Mucosa of descending colon (tissue), 3 donors: ENCODE measurements around the gene AMZ1. TPM values are rescaled to one million over a fixed set of nuclear protein-coding genes. Genes with fewer than 3 reads are reported as not detected.
"Not testable (repeated sequence)": the region's sequence is repeated elsewhere in the genome, so short reads cannot be mapped to it uniquely, and the experiment has no call there.

ENCODE experiments used
- ATAC-seq: fragments of 200-7000 bp; cut with Tn5 transposase; one replicate; pipeline ENCODE4 v1.9.1; 2020; ENCODE audit warnings: mild to moderate bottlenecking, moderate library complexity
- DNase-seq, 3 donors: peaks; one replicate each; pipeline ENCODE4 v3.0.0-alpha.2; 2020
- H3K36me3 ChIP-seq: fragments of 200-600 bp; one replicate; pipeline ENCODE4 v1.8.0; 2021; ENCODE audit warnings: low read depth, mild to moderate bottlenecking
- H3K4me1 ChIP-seq: fragments of 200-600 bp; one replicate; pipeline ENCODE4 v1.8.0; 2021; ENCODE audit warnings: low read depth, mild to moderate bottlenecking
- H3K4me3 ChIP-seq: fragments of 200-600 bp; one replicate; pipeline ENCODE4 v1.8.0; 2021; ENCODE audit warnings: mild to moderate bottlenecking
- H3K9me3 ChIP-seq: fragments of 200-600 bp; one replicate; pipeline ENCODE4 v1.8.0; 2021; ENCODE audit warnings: mild to moderate bottlenecking
- intact Hi-C, 2 donors: fragments of 100-400 bp; cut with DNase I in 1 of 2; cut with micrococcal nuclease in 1 of 2; formaldehyde crosslinking; loops; one replicate each; pipeline versions ENCODE4 v1.11.0 to v1.11.1; 2022; cut with DNase I, micrococcal nuclease
- total RNA-seq, 3 donors: library from RNA; stranded (reverse); fragmentation: NEBNext Ultra II Directional in 2 of 3; extraction: Animal tissue kit (Norgen Biotek cat#: 25700) in 2 of 3; gene quantifications; one replicate each; pipeline versions ENCODE4 v1.2.1 to v1.2.4, GENCODE V29; 2021 to 2023
- TF ChIP-seq, protein P1 (sequence below): fragments of 200-600 bp; IDR thresholded peaks from one replicate; pipeline ENCODE4 v1.8.0; 2022; ENCODE audit warnings: antibody characterized with exemption, mild to moderate bottlenecking
- donor health status: DM: no; HTN: no; CAD: no; lungs with moderate emphysema.
- donor health status: DM: no; HTN: no; CAD: no.
- donor health status: DM: no; HTN: yes; CAD: no.

Gene AMZ1
- total RNA-seq, 3 donors from 2014 or later = 0.61 to 1.3 TPM; not detected in 1

DNA sequence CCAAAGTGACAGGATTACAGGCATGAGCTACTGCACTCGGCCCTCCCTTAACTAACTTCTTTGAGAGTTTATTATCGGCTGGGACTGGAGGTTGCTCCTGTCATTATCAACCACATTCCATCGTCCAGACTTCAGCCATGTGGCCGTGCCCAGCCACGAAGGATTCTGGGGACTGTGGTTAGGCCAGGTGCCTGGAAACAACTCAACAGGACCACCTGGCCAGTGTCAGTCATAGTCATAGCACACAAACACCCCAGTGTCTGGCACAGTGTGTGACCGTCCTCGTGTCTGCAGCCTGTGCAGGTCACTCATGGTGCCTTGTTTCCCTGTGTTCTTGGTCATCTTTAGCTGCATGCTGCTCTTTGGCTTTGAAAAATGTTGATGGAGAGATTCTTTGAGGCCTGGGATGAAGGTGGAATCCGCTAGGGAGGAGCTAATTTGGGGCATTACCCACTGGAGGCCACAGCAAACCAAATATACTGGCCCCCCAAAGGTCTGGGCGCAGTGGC lies 12.7 kb upstream of the AMZ1 start:
- H3K4me3 ChIP-seq = no peak overlapping the region
- TF ChIP-seq, protein P1, sequence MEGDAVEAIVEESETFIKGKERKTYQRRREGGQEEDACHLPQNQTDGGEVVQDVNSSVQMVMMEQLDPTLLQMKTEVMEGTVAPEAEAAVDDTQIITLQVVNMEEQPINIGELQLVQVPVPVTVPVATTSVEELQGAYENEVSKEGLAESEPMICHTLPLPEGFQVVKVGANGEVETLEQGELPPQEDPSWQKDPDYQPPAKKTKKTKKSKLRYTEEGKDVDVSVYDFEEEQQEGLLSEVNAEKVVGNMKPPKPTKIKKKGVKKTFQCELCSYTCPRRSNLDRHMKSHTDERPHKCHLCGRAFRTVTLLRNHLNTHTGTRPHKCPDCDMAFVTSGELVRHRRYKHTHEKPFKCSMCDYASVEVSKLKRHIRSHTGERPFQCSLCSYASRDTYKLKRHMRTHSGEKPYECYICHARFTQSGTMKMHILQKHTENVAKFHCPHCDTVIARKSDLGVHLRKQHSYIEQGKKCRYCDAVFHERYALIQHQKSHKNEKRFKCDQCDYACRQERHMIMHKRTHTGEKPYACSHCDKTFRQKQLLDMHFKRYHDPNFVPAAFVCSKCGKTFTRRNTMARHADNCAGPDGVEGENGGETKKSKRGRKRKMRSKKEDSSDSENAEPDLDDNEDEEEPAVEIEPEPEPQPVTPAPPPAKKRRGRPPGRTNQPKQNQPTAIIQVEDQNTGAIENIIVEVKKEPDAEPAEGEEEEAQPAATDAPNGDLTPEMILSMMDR = no peak
- DNase-seq (no peak), ATAC-seq (no peak)
- H3K36me3 ChIP-seq = no peaks in the 10 kb centered on the region
- H3K9me3 ChIP-seq = no peaks in the 10 kb centered on the region
- no peaks in the 10 kb centered on the region for H3K4me1 ChIP-seq
- intact Hi-C loops = no loop called here

DNA sequence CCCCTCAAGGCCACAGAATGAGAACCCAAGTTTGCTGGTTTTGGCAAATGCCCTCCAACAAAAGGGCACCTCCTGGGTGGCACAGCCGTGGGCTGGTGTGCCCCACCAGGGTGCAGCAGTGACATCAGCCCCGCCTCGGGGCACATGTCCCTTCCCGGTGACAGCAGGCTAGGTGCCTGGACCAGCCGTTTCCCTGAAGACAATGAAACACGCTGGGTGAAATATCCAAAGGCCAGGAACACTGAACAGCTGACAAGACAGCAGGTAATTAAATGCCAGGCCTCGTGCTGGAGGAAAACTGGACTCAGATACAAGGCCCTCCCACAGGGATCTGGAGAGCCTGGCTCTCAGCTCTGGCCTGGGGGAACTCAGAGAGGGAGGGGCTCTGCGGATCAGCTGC lies 11.4 kb upstream of the AMZ1 start:
- DNase-seq = not testable (repeated sequence)

DNA sequence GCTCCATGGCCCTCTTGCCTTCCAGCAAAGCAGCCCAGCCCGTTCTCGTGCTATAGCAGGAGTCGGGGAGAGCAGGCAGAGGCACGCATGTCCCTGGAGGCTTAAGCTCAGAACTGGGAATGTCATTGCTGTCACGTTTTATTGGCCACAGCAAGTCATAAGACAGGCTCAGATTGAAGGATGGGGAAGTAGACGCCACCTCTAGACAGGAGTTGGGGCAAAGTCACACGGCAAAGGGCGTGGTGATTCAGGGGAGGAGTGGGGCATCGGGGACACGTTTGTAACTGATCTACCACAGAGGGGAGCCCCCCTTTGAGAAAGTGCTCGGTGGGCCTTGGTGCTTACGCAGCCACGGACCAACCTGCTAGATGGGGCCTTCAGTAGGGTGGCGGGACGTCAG lies 9.5 kb upstream of the AMZ1 start:
- H3K9me3 ChIP-seq, H3K36me3 ChIP-seq, H3K4me3 ChIP-seq, H3K4me1 ChIP-seq, intact Hi-C loops: not testable (repeated sequence)
- ATAC-seq (peak; percentile 57), DNase-seq (peak in 1 of 3 donors; percentile 54)

More for the DNA sequence above, 11.4 kb upstream of the AMZ1 start:
- H3K36me3 ChIP-seq, H3K4me3 ChIP-seq, H3K4me1 ChIP-seq, ATAC-seq, intact Hi-C loops, H3K9me3 ChIP-seq: not testable (repeated sequence)

DNA sequence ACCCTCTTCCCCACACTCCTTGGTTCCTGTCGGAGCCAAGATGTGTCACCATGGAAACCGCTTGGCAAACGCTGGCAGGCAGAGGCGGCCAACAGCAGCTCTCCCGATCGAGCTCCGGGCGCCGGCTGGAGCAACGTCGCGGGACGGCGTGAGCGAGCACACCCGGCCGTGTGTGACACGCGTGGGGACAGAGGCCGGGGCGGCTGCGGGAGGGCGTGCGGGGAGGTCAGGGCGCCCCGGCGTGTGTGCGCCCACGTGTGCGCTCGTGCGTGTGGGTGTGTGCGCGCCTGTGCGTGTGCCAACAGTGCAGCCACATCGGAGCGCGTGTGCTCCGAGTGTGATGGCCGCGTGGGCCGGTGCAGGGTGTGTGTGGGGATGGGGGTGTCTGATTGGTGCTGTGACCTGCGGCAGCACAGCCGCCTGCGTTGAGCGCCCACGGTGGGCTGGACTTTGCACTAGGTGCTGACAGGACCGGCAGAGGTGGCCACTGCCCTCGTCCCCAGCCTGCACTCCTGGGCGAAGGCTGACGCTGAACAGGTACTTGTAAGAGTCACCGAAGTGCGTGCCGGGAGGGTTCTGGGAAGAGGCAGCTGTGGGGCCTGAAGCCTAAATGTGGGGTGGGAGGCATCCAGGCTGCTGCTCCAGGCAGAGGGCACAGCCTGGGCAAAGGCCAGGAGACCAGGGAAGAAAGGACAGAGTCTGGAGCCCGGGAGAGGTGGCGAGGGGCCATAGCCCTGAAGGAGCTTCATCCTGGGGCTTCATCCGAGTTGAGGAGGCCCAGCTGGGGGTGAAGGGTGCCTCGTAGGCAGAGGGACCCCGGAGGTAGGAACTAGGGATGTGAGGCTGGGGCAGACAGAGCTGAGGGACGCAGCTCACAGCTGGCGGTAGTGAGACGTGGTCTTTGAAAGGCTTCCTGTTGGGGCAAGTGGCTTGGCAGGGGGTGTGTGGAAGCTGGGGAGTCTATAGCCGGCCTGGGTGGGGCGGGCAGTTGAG lies 8.6 kb upstream of the AMZ1 start:
- not testable (repeated sequence) for H3K9me3 ChIP-seq, H3K4me3 ChIP-seq, H3K36me3 ChIP-seq, H3K4me1 ChIP-seq, DNase-seq
- intact Hi-C loops = loop anchor here (10.0 kb wide), 2 partner anchors 205 to 235 kb away; partner anchors contain the start of gene GRIFIN (in 1 of the 2)
- peak; percentile 52 for ATAC-seq

DNA sequence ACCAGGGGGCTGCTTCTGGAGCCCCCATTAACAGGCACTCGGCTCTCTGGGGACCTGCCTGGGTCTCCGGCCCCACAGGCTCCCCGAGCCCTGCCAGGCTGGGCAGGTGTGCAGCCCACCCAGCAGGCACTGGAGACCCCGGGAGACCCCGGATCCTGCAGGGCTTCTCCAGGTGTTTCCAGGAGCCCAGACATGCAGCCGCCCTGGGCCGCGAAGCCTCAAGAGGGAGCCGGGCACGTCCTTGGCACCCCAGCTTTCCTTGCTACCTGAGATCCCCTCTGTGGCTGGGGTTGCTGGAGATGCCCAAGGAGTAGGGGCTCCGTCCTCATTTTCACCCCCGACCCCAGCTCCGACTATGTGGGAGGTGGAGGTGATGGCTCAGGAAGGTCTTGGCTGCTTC lies 7.7 kb upstream of the AMZ1 start:
- ATAC-seq (no peak), DNase-seq (peak in 1 of 3 donors; percentile 19)
- H3K9me3 ChIP-seq = no peaks in the 10 kb centered on the region
- H3K4me1 ChIP-seq = no peaks in the 10 kb centered on the region
- intact Hi-C loops = loop anchor here (10.0 kb wide), 2 partner anchors 205 to 235 kb away; partner anchors contain the start of gene GRIFIN (in 1 of the 2)
- H3K36me3 ChIP-seq = no peaks in the 10 kb centered on the region
- H3K4me3 ChIP-seq = no peak overlapping the region
- TF ChIP-seq, protein P1 = no peak

DNA sequence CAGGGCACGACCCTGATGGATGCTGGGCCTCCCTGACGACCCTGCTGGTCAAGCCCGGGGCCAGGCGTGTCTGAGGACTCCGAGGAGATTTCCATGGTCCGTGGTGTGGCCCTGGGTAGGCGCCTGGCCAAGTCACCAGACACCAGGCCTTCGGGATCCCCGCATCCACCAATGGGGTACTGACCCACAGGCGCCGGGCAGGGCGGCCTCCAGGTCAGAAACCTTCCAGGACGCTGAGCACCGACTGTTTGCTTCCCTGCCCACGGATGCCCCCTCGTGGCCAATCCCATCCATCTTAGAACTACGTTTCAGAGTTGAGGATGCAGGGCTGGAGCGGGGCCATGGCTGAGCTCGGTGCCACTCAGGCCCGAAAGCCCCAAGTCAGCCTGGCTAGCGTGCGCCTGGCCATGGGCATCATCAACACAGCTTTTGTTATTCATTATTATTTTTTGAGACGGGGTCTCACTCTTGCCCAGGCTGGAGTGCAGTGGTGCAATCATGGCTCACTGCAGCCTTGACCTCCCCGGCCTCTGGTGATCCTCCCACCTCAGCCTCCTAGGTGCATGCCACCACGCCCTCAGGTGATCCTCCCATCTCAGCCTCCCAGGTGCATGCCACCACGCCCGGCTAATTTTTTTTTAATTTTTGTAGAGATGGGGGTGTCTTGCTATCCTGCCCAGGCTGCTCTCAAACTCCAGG lies 7.1 kb upstream of the AMZ1 start:
- TF ChIP-seq, protein P1 = peak; percentile 62
- no peaks in the 10 kb centered on the region for H3K4me1 ChIP-seq
- H3K36me3 ChIP-seq = no peaks in the 10 kb centered on the region
- DNase-seq = peak in 2 of 3 donors; percentile 85 to 90
- H3K9me3 ChIP-seq = no peaks in the 10 kb centered on the region
- H3K4me3 ChIP-seq = no peak overlapping the region
- intact Hi-C loops = loop anchor here (10.0 kb wide), 2 partner anchors 206 to 236 kb away; partner anchors contain the start of gene GRIFIN (in 1 of the 2)
- peak; percentile 83 for ATAC-seq
